HepG2 (cell line): ENCODE measurements around the gene CEP19. TPM values are rescaled to one million over a fixed set of nuclear protein-coding genes. Genes with fewer than 3 reads are reported as not detected.

Experiments
- ATAC-seq: fragments of 200-7000 bp; cut with Tn5 transposase; 3 replicates; pipeline ENCODE4 v1.9.1; 2020; ENCODE audit warnings: mild to moderate bottlenecking, moderate library complexity
- BruUV-seq: library from RNA; stranded (reverse); fragments of 400-500 nt; replicated peaks from 2 replicates; lab custom pipeline; 2021; lab: Mats Ljungman, UMichigan
- CTCF ChIA-PET: fragments of 300-600 bp; formaldehyde crosslinking; extraction: SDS; loops from one replicate; lab custom pipeline; 2021; ENCODE audit warnings: low total read pairs, inconsistent platforms, low intra/inter-chr PET ratio; lab: Yijun Ruan, JAX
- POLR2A ChIA-PET: fragments of 350-600 bp; sonication (Branson Sonifier 250); formaldehyde crosslinking; loops from one replicate; lab custom pipeline; 2020; ENCODE audit warnings: antibody characterized with exemption, inconsistent platforms; lab: Yijun Ruan, JAX
- DNase-seq: peaks from one replicate; pipeline ENCODE4 v3.0.0-alpha.2; 2015; ENCODE audit warnings: low spot score
- FAIRE-seq: peaks from 3 replicates; lab custom pipeline; 2011; peaks lifted over from hg19 to GRCh38; lab: Jason Lieb, UNC
- H2AFZ ChIP-seq: one replicate; pipeline ENCODE4 v1.6.1; 2011; ENCODE audit warnings: low read length, inconsistent platforms
- H3K27ac ChIP-seq: fragments of 300-600 bp; 3 replicates; pipeline ENCODE4 v1.8.0; 2011; ENCODE audit warnings: mixed run types, mild to moderate bottlenecking, mixed read lengths, low read length, inconsistent platforms; ENCODE audit not compliant: insufficient read depth; ENCODE audit errors: extremely low read length
- H3K27me3 ChIP-seq, 2 experiments: fragments of 200-600 bp in 1 of 2; 2 replicates in 1 of 2; 3 replicates in 1 of 2; pipeline versions ENCODE4 v1.6.0 to v1.8.0; 2011; ENCODE audit warnings: low read length in 2 of 2, mild to moderate bottlenecking in 2 of 2, moderate library complexity in 2 of 2, inconsistent platforms in 1 of 2; ENCODE audit not compliant: insufficient read depth in 2 of 2, control insufficient read depth in 1 of 2
- H3K36me3 ChIP-seq, 2 experiments: fragments of 200-600 bp in 1 of 2; replicated peaks in 1 of 2; 2 replicates in 1 of 2; 3 replicates in 1 of 2; pipeline versions ENCODE4 v1.5.1 to v1.8.0; 2011; ENCODE audit warnings: low read length in 2 of 2, inconsistent platforms in 1 of 2; ENCODE audit not compliant: insufficient read depth in 2 of 2, control insufficient read depth in 1 of 2
- H3K4me1 ChIP-seq: 2 replicates; pipeline ENCODE4 v1.5.1; 2012; ENCODE audit warnings: low read length, inconsistent platforms; ENCODE audit not compliant: insufficient read depth
- H3K4me2 ChIP-seq: 2 replicates; pipeline ENCODE4 v1.6.0; 2011; ENCODE audit warnings: low read depth, low read length, inconsistent platforms
- H3K4me3 ChIP-seq, 3 experiments: fragments of 200-600 bp in 1 of 3; sonication (generic), shearing (Covaris generic) in 1 of 3; replicated peaks in 1 of 3; 2 replicates each; pipeline ENCODE4 v1.5.1; 2011 to 2016; ENCODE audit warnings: low read length in 3 of 3, inconsistent platforms in 2 of 3, low read depth in 2 of 3, mild to moderate bottlenecking in 2 of 3, control low read depth in 1 of 3, mixed read lengths in 1 of 3; ENCODE audit not compliant: insufficient read depth in 1 of 3
- H3K79me2 ChIP-seq: one replicate; pipeline ENCODE4 v1.6.1; 2011; ENCODE audit warnings: low read length, inconsistent platforms; ENCODE audit not compliant: insufficient read depth
- H3K9ac ChIP-seq: 2 replicates; pipeline ENCODE4 v1.6.0; 2011; ENCODE audit warnings: mild to moderate bottlenecking, low read depth, low read length, inconsistent platforms; ENCODE audit not compliant: insufficient read depth
- H3K9me3 ChIP-seq: 2 replicates; pipeline ENCODE4 v1.5.1; 2012; ENCODE audit warnings: mild to moderate bottlenecking, low read length
- H4K20me1 ChIP-seq: 2 replicates; pipeline ENCODE4 v1.6.0; 2011; ENCODE audit warnings: inconsistent platforms, mild to moderate bottlenecking, low read length, moderate library complexity; ENCODE audit not compliant: insufficient read depth
- HMG20B ChIP-seq: conservative IDR thresholded peaks from 2 replicates; pipeline ENCODE4 v1.6.1; 2016; ENCODE audit warnings: missing genetic modification reagents, missing compliant biosample characterization
- HNRNPL ChIP-seq: fragments of 200-400 bp; formaldehyde crosslinking; IDR thresholded peaks from 2 replicates; pipeline ENCODE4 v1.6.1; 2017; ENCODE audit warnings: mild to moderate bottlenecking, low read depth, low read length
- PCBP1 ChIP-seq: fragments of 200-400 bp; formaldehyde crosslinking; IDR thresholded peaks from 2 replicates; pipeline ENCODE4 v1.6.1; 2017; ENCODE audit warnings: mild to moderate bottlenecking, low read depth, low read length, borderline replicate concordance
- WGBS: methylation state at CpG from one replicate; pipeline ENCODE4 v1.1.6; 2017; ENCODE audit warnings: low lambda C conversion rate; 5-methylcytosine and 5-hydroxymethylcytosine counted together
- in situ Hi-C: cut with HindIII; loops from 2 replicates; pipeline ENCODE4 v1.10.0; 2017; ENCODE audit warnings: low pct_unique_long_range_greater_than_20kb; ENCODE audit not compliant: extremely low pct_ligation_motif_present
- intact Hi-C: fragments of 100-400 bp; cut with micrococcal nuclease; formaldehyde crosslinking; loops from one replicate; pipeline ENCODE4 v1.10.0; 2022; ENCODE audit not compliant: unreplicated experiment
- polyA plus RNA-seq, 8 experiments: library from polyadenylated mRNA; depleted of rRNA in 3 of 8; stranded (reverse) in 7 of 8; unstranded in 1 of 8; fragments of >200 nt; fragmentation: Illumina TruSeq in 4 of 8; extraction: Trizol in 4 of 8; gene quantifications; 2 replicates each; pipeline versions ENCODE4 v1.2.1 to v1.2.3, GENCODE V29; 2011 to 2016; ENCODE audit warnings: low read depth in 4 of 8, missing spikeins in 1 of 8, mixed read lengths in 1 of 8; ENCODE audit not compliant: insufficient read depth in 1 of 8
- total RNA-seq, 5 experiments: library from RNA; depleted of rRNA; stranded (reverse); fragments of >200 nt; fragmentation: Illumina TruSeq; extraction: Trizol; gene quantifications; 2 replicates each; pipeline ENCODE4 v1.2.3, GENCODE V29; 2016; ENCODE audit warnings: low read depth in 1 of 5
- TF ChIP-seq, protein P1 (sequence below): sonication (generic); formaldehyde crosslinking; IDR thresholded peaks from 2 replicates; pipeline ENCODE4 v1.5.1; 2020; ENCODE audit warnings: missing genetic modification reagents, mild to moderate bottlenecking, borderline replicate concordance

CEP19 gene
- total and polyA plus RNA-seq, 2 of the 13 experiments (the other 11 are each of a cell fraction or from before 2014, with no cell fraction given): 0.48 to 1.2 TPM

DNA sequence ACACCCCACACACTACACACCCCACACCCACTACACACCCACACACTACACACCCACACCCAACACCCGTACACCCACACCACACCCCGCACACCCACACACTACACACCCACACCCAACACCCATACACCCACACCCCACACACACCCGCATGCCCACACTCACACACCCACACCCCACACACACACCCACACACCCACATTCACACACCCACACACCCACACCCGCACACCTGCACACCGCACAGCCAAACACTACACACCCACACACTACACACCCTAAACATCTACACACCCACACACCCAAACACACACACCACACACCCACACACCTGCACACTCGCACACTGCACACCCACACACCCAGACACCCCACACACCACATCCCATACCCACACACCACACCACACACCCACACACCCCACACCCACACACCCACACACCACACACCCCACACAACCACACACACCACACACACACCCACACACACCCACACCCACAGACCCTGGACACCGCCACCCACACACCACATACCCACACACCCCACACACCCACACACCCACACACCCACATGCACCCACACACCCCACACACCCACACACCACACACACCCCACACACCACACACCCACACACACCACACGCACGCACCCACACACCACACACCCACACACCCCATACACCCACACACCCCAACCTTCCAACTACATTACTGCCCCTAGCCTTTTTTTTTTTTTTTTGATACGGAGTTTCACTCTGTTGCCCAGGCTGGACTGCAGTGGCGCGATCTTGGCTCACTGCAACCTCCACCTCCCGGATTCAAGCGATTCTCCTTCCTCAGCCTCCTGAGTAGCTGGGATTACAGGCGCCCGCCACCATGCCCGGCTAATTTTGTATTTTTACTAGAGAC, 16.9 kb downstream of the CEP19 start:
- Histone ChIP-seq H3K36me3 (no peaks in the 10 kb centered on the region), H3K4me3 (no peak overlapping the region), H3K4me1 (no peaks in the 10 kb centered on the region), H3K79me2 (no peaks in the 10 kb centered on the region), H2AFZ (no peak overlapping the region), H3K4me2 (no peak overlapping the region), H3K9me3 (no peaks in the 10 kb centered on the region), H3K27me3 (peaks cover 0 to 11% of the 10 kb centered on the region in 2 experiments; a peak in 2 of 5 replicates), H3K27ac (no peak overlapping the region), H4K20me1 (no peaks in the 10 kb centered on the region), H3K9ac (no peak overlapping the region)
- no TSS peak for BruUV-seq
- no peak for FAIRE-seq
- ChIA-PET CTCF (no interaction called here), POLR2A (no interaction called here)
- no peak for ATAC-seq
- WGBS: 88% methylated on average over 17 of the region's 17 CpGs
- intact Hi-C loops: no loop called here
- in situ Hi-C loops: no loop called here
- TF ChIP-seq PCBP1: 0 out of 2 replicates have a peak, but pooled peaks have one; percentile 42
- peak; percentile 43; the same call in 1 of the 2 replicates for TF ChIP-seq HNRNPL
- TF ChIP-seq HMG20B (CRISPR knock-in tag): no peak
- no peak for DNase-seq

DNA sequence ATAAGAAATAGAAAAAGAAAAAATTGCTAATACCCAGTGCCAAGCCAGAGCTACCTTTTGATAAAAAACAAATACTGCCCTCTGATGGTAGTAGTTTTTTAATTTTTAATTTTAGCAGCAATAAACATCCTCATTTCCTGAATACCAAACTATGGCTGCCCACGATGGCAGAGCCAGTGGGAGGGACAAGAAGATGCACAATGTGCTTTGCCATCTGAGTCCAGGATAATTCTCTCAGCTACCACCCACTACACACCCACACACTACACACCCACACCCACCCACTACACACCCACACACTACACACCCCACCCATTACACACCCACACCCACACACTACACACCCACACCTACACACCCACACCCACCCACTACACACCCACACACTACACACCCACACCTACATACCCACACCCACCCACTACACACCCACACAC, 17.8 kb downstream of the CEP19 start:
- H3K9me3 ChIP-seq: no peaks in the 10 kb centered on the region
- H3K27me3 ChIP-seq: peaks cover 0 to 11% of the 10 kb centered on the region in 2 experiments; a peak in 2 of 5 replicates
- DNase-seq (no peak), ATAC-seq (no peak), FAIRE-seq (no peak)
- ChIA-PET CTCF (no interaction called here), POLR2A (no interaction called here)
- no peaks in the 10 kb centered on the region for H3K4me1 ChIP-seq
- BruUV-seq: no TSS peak
- TF ChIP-seq, protein P1, sequence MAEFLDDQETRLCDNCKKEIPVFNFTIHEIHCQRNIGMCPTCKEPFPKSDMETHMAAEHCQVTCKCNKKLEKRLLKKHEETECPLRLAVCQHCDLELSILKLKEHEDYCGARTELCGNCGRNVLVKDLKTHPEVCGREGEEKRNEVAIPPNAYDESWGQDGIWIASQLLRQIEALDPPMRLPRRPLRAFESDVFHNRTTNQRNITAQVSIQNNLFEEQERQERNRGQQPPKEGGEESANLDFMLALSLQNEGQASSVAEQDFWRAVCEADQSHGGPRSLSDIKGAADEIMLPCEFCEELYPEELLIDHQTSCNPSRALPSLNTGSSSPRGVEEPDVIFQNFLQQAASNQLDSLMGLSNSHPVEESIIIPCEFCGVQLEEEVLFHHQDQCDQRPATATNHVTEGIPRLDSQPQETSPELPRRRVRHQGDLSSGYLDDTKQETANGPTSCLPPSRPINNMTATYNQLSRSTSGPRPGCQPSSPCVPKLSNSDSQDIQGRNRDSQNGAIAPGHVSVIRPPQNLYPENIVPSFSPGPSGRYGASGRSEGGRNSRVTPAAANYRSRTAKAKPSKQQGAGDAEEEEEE (CRISPR knock-in tag): no peak
- 0 out of 2 replicates have a peak, but pooled peaks have one; percentile 9 for TF ChIP-seq HNRNPL
- no peak overlapping the region for H3K4me3 ChIP-seq
- H3K36me3 ChIP-seq: no peaks in the 10 kb centered on the region
- no peak overlapping the region for H3K9ac ChIP-seq
- no peaks in the 10 kb centered on the region for H3K79me2 ChIP-seq
- 0% methylated on average over 1 of the region's 1 CpG for WGBS
- in situ Hi-C loops (no loop called here), intact Hi-C loops (no loop called here)
- no peak overlapping the region for H3K27ac ChIP-seq
- no peak overlapping the region for H3K4me2 ChIP-seq
- H2AFZ ChIP-seq: no peak overlapping the region
- no peaks in the 10 kb centered on the region for H4K20me1 ChIP-seq
